Thyroid gland (tissue), 4 donors: ENCODE data around the gene REC8.

Experiments used
- POLR2A ChIP-seq, 2 donors: fragments of 450-650 bp; IDR thresholded peaks; one replicate each; pipeline ENCODE4 v1.6.1; 2017; ENCODE audit warnings: antibody characterized with exemption in 2 of 2, mild to moderate bottlenecking in 2 of 2, moderate library complexity in 1 of 2
- TF ChIP-seq, protein P1 (sequence below), 6 experiments: fragments of 200-600 bp in 3 of 6; fragments of 450-650 bp in 3 of 6; sonication (generic) in 3 of 6; IDR thresholded peaks; one replicate each; pipeline ENCODE4 v1.5.1; 2016 to 2019; ENCODE audit warnings: antibody characterized with exemption in 6 of 6, mild to moderate bottlenecking in 2 of 6, inconsistent platforms in 1 of 6, moderate library complexity in 1 of 6

GRCh38 chr14:24206260-24207103 is 34.6 kb downstream of the REC8 start:
- TF ChIP-seq, protein P1, sequence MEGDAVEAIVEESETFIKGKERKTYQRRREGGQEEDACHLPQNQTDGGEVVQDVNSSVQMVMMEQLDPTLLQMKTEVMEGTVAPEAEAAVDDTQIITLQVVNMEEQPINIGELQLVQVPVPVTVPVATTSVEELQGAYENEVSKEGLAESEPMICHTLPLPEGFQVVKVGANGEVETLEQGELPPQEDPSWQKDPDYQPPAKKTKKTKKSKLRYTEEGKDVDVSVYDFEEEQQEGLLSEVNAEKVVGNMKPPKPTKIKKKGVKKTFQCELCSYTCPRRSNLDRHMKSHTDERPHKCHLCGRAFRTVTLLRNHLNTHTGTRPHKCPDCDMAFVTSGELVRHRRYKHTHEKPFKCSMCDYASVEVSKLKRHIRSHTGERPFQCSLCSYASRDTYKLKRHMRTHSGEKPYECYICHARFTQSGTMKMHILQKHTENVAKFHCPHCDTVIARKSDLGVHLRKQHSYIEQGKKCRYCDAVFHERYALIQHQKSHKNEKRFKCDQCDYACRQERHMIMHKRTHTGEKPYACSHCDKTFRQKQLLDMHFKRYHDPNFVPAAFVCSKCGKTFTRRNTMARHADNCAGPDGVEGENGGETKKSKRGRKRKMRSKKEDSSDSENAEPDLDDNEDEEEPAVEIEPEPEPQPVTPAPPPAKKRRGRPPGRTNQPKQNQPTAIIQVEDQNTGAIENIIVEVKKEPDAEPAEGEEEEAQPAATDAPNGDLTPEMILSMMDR (IDR thresholded peaks at IDR 0.05) = no peak
- no peak for TF ChIP-seq POLR2A (IDR thresholded peaks at IDR 0.05)
